Thymus (tissue), 11 donors: ENCODE measurements around the gene RAPGEF1. TPM values are rescaled to one million over a fixed set of nuclear protein-coding genes. Genes with fewer than 3 reads are reported as not detected.
A peak's percentile ranks its signal among the peaks of the same experiment; 100 is the strongest.

Experiments used
- DNase-seq, 9 donors: peaks; one replicate each; pipeline ENCODE4 v3.0.0-alpha.2; 2013; ENCODE audit warnings: low spot score in 9 of 9, low read depth in 6 of 9, missing footprints in 1 of 9
- H3K27ac ChIP-seq, 2 donors: one replicate each; pipeline ENCODE4 v1.5.1; 2013; ENCODE audit warnings: control low read depth in 1 of 2, low read depth in 1 of 2, low read length in 1 of 2, mild to moderate bottlenecking in 1 of 2, moderate library complexity in 1 of 2
- H3K27me3 ChIP-seq, 2 donors: one replicate each; pipeline ENCODE4 v1.5.1; 2013; ENCODE audit warnings: low read length in 1 of 2; ENCODE audit not compliant: control insufficient read depth in 2 of 2, insufficient read depth in 1 of 2
- H3K36me3 ChIP-seq, 2 donors: one replicate each; pipeline ENCODE4 v1.5.1; 2013; ENCODE audit warnings: low read length in 1 of 2, mild to moderate bottlenecking in 1 of 2, moderate library complexity in 1 of 2; ENCODE audit not compliant: control insufficient read depth in 2 of 2, insufficient read depth in 2 of 2
- H3K4me1 ChIP-seq, 2 donors: one replicate each; pipeline ENCODE4 v1.5.1; 2013; ENCODE audit warnings: low read length in 2 of 2; ENCODE audit not compliant: control insufficient read depth in 2 of 2, insufficient read depth in 2 of 2
- H3K4me3 ChIP-seq, 2 donors: one replicate each; pipeline ENCODE4 v1.5.1; 2013; ENCODE audit warnings: low read length in 2 of 2, control low read depth in 1 of 2, mild to moderate bottlenecking in 1 of 2
- H3K9me3 ChIP-seq, 2 donors: one replicate each; pipeline ENCODE4 v1.5.1; 2013; ENCODE audit warnings: low read length in 1 of 2, mild to moderate bottlenecking in 1 of 2; ENCODE audit not compliant: control insufficient read depth in 2 of 2, insufficient read depth in 1 of 2
- WGBS: extraction: QIAGEN DNeasy Blood & Tissue Kit; methylation state at CpG from one replicate; pipeline ENCODE4 v1.1.7; 2013; 5-methylcytosine and 5-hydroxymethylcytosine counted together
- polyA plus RNA-seq: library from polyadenylated mRNA; stranded (reverse); fragments of 200-250 nt; gene quantifications from one replicate; pipeline ENCODE4 v1.2.3, GENCODE V29; 2013
- total RNA-seq: library from RNA; stranded (reverse); fragments of 120-200 nt; gene quantifications from one replicate; pipeline ENCODE4 v1.2.4, GENCODE V29; 2013
- donor health status: healthy.

The RAPGEF1 gene
- total and polyA plus RNA-seq, 2 donors = 21.6 to 25.9 TPM

- Histone ChIP-seq H3K4me3 (no peak overlapping the region), H3K36me3 (no peaks in the 10 kb centered on the region), H3K4me1 (peaks cover 52 to 77% of the 10 kb centered on the region in 2 donors), H3K27me3 (no peaks in the 10 kb centered on the region), H3K9me3 (peaks cover 0 to under 1% of the 10 kb centered on the region in 2 donors), H3K27ac (no peak overlapping the region)
- no peak for DNase-seq
- 97% methylated on average over 6 of the region's 6 CpGs for whole genome bisulfite sequencing
Measured at GRCh38 chr9:131675437-131676022, 64.3 kb downstream of the RAPGEF1 start.

- H3K27ac ChIP-seq = peak overlapping the region in 1 of 2 donors; percentile 31
- peaks cover 59 to 81% of the 10 kb centered on the region in 2 donors for H3K4me1 ChIP-seq
- no peaks in the 10 kb centered on the region for H3K9me3 ChIP-seq
- no peaks in the 10 kb centered on the region for H3K27me3 ChIP-seq
- H3K36me3 ChIP-seq = no peaks in the 10 kb centered on the region
- H3K4me3 ChIP-seq = no peak overlapping the region
- 91% methylated on average over 29 of the region's 29 CpGs for WGBS
- DNase-seq = no peak
Measured at GRCh38 chr9:131674425-131675421, 65.2 kb downstream of the RAPGEF1 start.

GRCh38 chr9:131673531-131673930 lies 66.3 kb downstream of the RAPGEF1 start:
- peaks cover 59 to 81% of the 10 kb centered on the region in 2 donors for H3K4me1 ChIP-seq
- H3K27ac ChIP-seq = no peak overlapping the region
- WGBS = 96% methylated on average over 7 of the region's 7 CpGs
- H3K9me3 ChIP-seq = no peaks in the 10 kb centered on the region
- H3K36me3 ChIP-seq = no peaks in the 10 kb centered on the region
- no peak for DNase-seq
- no peaks in the 10 kb centered on the region for H3K27me3 ChIP-seq
- H3K4me3 ChIP-seq = no peak overlapping the region

- WGBS = 100% methylated on average over 1 of the region's 1 CpG
- H3K27ac ChIP-seq = no peak overlapping the region
- no peaks in the 10 kb centered on the region for H3K27me3 ChIP-seq
- no peak for DNase-seq
- H3K4me3 ChIP-seq = no peak overlapping the region
- no peaks in the 10 kb centered on the region for H3K36me3 ChIP-seq
- no peaks in the 10 kb centered on the region for H3K9me3 ChIP-seq
- H3K4me1 ChIP-seq = peaks cover 60 to 83% of the 10 kb centered on the region in 2 donors
Measured at GRCh38 chr9:131673068-131673467, 66.8 kb downstream of the RAPGEF1 start.

GRCh38 chr9:131672451-131672850 lies 67.4 kb downstream of the RAPGEF1 start:
- no peak for DNase-seq
- Histone ChIP-seq H3K9me3 (no peaks in the 10 kb centered on the region), H3K4me3 (no peak overlapping the region), H3K27me3 (no peaks in the 10 kb centered on the region), H3K36me3 (no peaks in the 10 kb centered on the region), H3K4me1 (peaks cover 60 to 84% of the 10 kb centered on the region in 2 donors), H3K27ac (no peak overlapping the region)
- 81% methylated on average over 4 of the region's 4 CpGs for WGBS

- no peak overlapping the region for H3K27ac ChIP-seq
- no peaks in the 10 kb centered on the region for H3K27me3 ChIP-seq
- 74% methylated on average over 9 of the region's 9 CpGs for WGBS
- peaks cover 55 to 86% of the 10 kb centered on the region in 2 donors for H3K4me1 ChIP-seq
- DNase-seq = no peak
- no peaks in the 10 kb centered on the region for H3K9me3 ChIP-seq
- no peak overlapping the region for H3K4me3 ChIP-seq
- H3K36me3 ChIP-seq = no peaks in the 10 kb centered on the region
Measured at GRCh38 chr9:131671133-131671520, 68.7 kb downstream of the RAPGEF1 start.

GRCh38 chr9:131670247-131671132 lies 69.4 kb downstream of the RAPGEF1 start:
- Histone ChIP-seq H3K27me3 (no peaks in the 10 kb centered on the region), H3K4me1 (peaks cover 48 to 81% of the 10 kb centered on the region in 2 donors), H3K9me3 (no peaks in the 10 kb centered on the region), H3K4me3 (no peak overlapping the region), H3K36me3 (no peaks in the 10 kb centered on the region), H3K27ac (peak overlapping the region in 1 of 2 donors; percentile 42)
- WGBS = 67% methylated on average over 13 of the region's 13 CpGs
- DNase-seq = no peak

- WGBS = 78% methylated on average over 12 of the region's 12 CpGs
- H3K4me1 ChIP-seq = peaks cover 41 to 71% of the 10 kb centered on the region in 2 donors
- H3K4me3 ChIP-seq = no peak overlapping the region
Measured at GRCh38 chr9:131669269-131670157, 70.4 kb downstream of the RAPGEF1 start.

More at GRCh38 chr9:131669269-131670157, 70.4 kb downstream of the RAPGEF1 start:
- H3K27me3 ChIP-seq = no peaks in the 10 kb centered on the region
- H3K9me3 ChIP-seq = no peaks in the 10 kb centered on the region
- no peak for DNase-seq
- no peaks in the 10 kb centered on the region for H3K36me3 ChIP-seq
- H3K27ac ChIP-seq = peak overlapping the region; percentile 73 to 91
